HPDE6-E6E7 (cell line): ENCODE data around the gene GFI1B.
A peak's percentile ranks its signal among the peaks of the same experiment; 100 is the strongest.
"Not testable (repeated sequence)": the region's sequence is repeated elsewhere in the genome, so short reads cannot be mapped to it uniquely, and the experiment has no call there.

Experiments used
- DNase-seq: peaks from one replicate; pipeline ENCODE4 v3.0.0; 2011; ENCODE audit warnings: missing footprints; ENCODE audit errors: extremely low spot score

Gene GFI1B

GRCh38 chr9:133009906-133010582 lies 31.6 kb downstream of the GFI1B start:
- no peak for DNase-seq

- no peak for DNase-seq
Measured at GRCh38 chr9:133014696-133015095, 36.2 kb downstream of the GFI1B start.

- no peak for DNase-seq
Measured at GRCh38 chr9:133023117-133023890, 44.8 kb downstream of the GFI1B start.

- no peak for DNase-seq
Measured at GRCh38 chr9:133026426-133026825, 47.9 kb downstream of the GFI1B start.

- no peak for DNase-seq
Measured at GRCh38 chr9:133027134-133027533, 48.6 kb downstream of the GFI1B start.

GRCh38 chr9:133028221-133028620 lies 49.7 kb downstream of the GFI1B start:
- no peak for DNase-seq

GRCh38 chr9:133029994-133030316 lies 51.5 kb downstream of the GFI1B start:
- no peak for DNase-seq

GRCh38 chr9:133030317-133031129 lies 52.0 kb downstream of the GFI1B start, which contains the start of gene GTF3C5:
GTF3C5 (plus strand) TSS chr9:133030997; CDS start chr9:133031012, 15 bp downstream.
- DNase-seq: peak; percentile 100

- no peak for DNase-seq
Measured at GRCh38 chr9:133031130-133031422, 52.6 kb downstream of the GFI1B start.

GRCh38 chr9:133031496-133031911 lies 53.0 kb downstream of the GFI1B start:
- no peak for DNase-seq

- no peak for DNase-seq
Measured at GRCh38 chr9:133032171-133032570, 53.7 kb downstream of the GFI1B start.

- no peak for DNase-seq
Measured at GRCh38 chr9:133035669-133036068, 57.2 kb downstream of the GFI1B start.

GRCh38 chr9:133037775-133038515 lies 59.5 kb downstream of the GFI1B start:
- DNase-seq: no peak

- not testable (repeated sequence) for DNase-seq
Measured at GRCh38 chr9:133040892-133041479, 62.5 kb downstream of the GFI1B start.
